GM19193 (cell line): ENCODE data around the gene ABCA10.

Experiments used
- POLR2A ChIP-seq: IDR thresholded peaks from 4 replicates; pipeline ENCODE4 v1.6.1; 2011; ENCODE audit not compliant: insufficient read depth, insufficient read length; ENCODE audit errors: extremely low read depth

ABCA10 gene

GRCh38 chr17:69207151-69207550 lies 21.5 kb downstream of the ABCA10 start:
- no peak for TF ChIP-seq POLR2A

GRCh38 chr17:69198238-69198637 lies 30.4 kb downstream of the ABCA10 start:
- TF ChIP-seq POLR2A, result no peak

GRCh38 chr17:69192754-69193153 lies 35.9 kb downstream of the ABCA10 start:
- no peak for TF ChIP-seq POLR2A

GRCh38 chr17:69188796-69189195 lies 39.8 kb downstream of the ABCA10 start:
- TF ChIP-seq POLR2A, result no peak

- no peak for TF ChIP-seq POLR2A
Measured at GRCh38 chr17:69188064-69188463, 40.6 kb downstream of the ABCA10 start.

GRCh38 chr17:69187294-69187693 lies 41.3 kb downstream of the ABCA10 start:
- no peak for TF ChIP-seq POLR2A

GRCh38 chr17:69179227-69179952 lies 49.2 kb downstream of the ABCA10 start:
- TF ChIP-seq POLR2A, result no peak

GRCh38 chr17:69176457-69176795 lies 52.2 kb downstream of the ABCA10 start:
- TF ChIP-seq POLR2A, result no peak

- TF ChIP-seq POLR2A, result no peak
Measured at GRCh38 chr17:69175625-69176456, 52.8 kb downstream of the ABCA10 start.

- TF ChIP-seq POLR2A, result no peak
Measured at GRCh38 chr17:69175262-69175624, 53.4 kb downstream of the ABCA10 start.

- TF ChIP-seq POLR2A, result no peak
Measured at GRCh38 chr17:69173118-69173517, 55.5 kb downstream of the ABCA10 start.

- TF ChIP-seq POLR2A, result no peak
Measured at GRCh38 chr17:69170377-69170776, 58.2 kb downstream of the ABCA10 start.

GRCh38 chr17:69166957-69167356 lies 61.7 kb downstream of the ABCA10 start:
- TF ChIP-seq POLR2A, result no peak

GRCh38 chr17:69164206-69164605 lies 64.4 kb downstream of the ABCA10 start:
- no peak for TF ChIP-seq POLR2A

GRCh38 chr17:69159418-69159817 lies 69.2 kb downstream of the ABCA10 start:
- no peak for TF ChIP-seq POLR2A

GRCh38 chr17:69154267-69154666 lies 74.4 kb downstream of the ABCA10 start:
- TF ChIP-seq POLR2A, result no peak
